Activated T-cell treated with anti-CD3 and anti-CD28 coated beads, Interleukin-2, amount 50 U/mL, for 4 hours (primary cell): ENCODE data around the gene MYO3B. TPM values are rescaled to one million over a fixed set of nuclear protein-coding genes. Genes with fewer than 3 reads are reported as not detected.
A peak's percentile ranks its signal among the peaks of the same experiment; 100 is the strongest.

Source experiments
- ATAC-seq, 2 donors: fragments of 200-7000 bp; cut with Tn5 transposase; one replicate each; pipeline ENCODE4 v1.10.0; 2021
- DNase-seq: peaks from one replicate; pipeline ENCODE4 v3.0.0-alpha.2; 2020
- H3K27me3 Mint-ChIP-seq: one replicate; pipeline ENCODE4 v1.8.0; 2021; ENCODE audit warnings: low read depth, mixed read lengths
- H3K36me3 Mint-ChIP-seq: one replicate; pipeline ENCODE4 v1.8.0; 2022; ENCODE audit warnings: mixed read lengths; ENCODE audit not compliant: insufficient read depth
- H3K4me1 Mint-ChIP-seq: one replicate; pipeline ENCODE4 v1.8.0; 2021; ENCODE audit warnings: low read depth, mixed read lengths
- H3K4me3 Mint-ChIP-seq: one replicate; pipeline ENCODE4 v1.8.0; 2021; ENCODE audit warnings: mild to moderate bottlenecking, moderate library complexity, mixed read lengths
- H3K9me3 Mint-ChIP-seq: one replicate; pipeline ENCODE4 v1.8.0; 2021; ENCODE audit warnings: mixed read lengths
- total RNA-seq, 3 donors: library from RNA; stranded (reverse); gene quantifications; one replicate each; pipeline ENCODE4 v1.2.1, GENCODE V29; 2021

Gene MYO3B
- total RNA-seq, 3 donors from 2014 or later, result 0.08 TPM

DNA sequence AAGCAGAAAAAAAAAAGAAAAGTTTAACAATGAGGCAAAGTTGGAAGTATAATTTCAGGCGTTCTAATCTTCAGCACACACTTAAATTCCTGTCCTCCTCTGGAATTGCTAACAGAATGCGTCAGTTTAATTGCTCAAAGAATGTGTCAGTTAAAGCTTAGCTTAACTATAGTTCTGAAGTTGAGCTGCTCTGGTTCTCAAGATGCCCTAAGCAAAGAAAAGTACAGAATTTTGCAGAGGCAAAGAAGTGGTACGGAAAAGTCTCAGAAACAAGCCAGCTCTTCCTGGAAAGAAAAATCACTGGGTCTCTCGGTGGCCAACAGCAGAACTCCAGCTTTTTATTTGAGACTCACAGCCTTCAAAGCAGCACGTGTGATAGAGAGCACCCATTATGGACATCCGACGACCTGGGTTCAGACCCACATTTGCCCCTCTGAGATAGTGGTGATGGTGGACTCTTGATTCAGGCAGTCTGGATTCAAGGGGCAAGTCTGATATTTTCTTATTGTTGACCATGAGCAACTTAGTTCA, 22.2 kb upstream of the MYO3B start:
- peaks cover 2% of the 10 kb centered on the region for H3K27me3 Mint-ChIP-seq
- H3K4me3 Mint-ChIP-seq, result no peak overlapping the region
- ATAC-seq, result no peak
- no peak for DNase-seq
- H3K36me3 Mint-ChIP-seq, result no peaks in the 10 kb centered on the region
- no peaks in the 10 kb centered on the region for H3K4me1 Mint-ChIP-seq
- H3K9me3 Mint-ChIP-seq, result no peaks in the 10 kb centered on the region

DNA sequence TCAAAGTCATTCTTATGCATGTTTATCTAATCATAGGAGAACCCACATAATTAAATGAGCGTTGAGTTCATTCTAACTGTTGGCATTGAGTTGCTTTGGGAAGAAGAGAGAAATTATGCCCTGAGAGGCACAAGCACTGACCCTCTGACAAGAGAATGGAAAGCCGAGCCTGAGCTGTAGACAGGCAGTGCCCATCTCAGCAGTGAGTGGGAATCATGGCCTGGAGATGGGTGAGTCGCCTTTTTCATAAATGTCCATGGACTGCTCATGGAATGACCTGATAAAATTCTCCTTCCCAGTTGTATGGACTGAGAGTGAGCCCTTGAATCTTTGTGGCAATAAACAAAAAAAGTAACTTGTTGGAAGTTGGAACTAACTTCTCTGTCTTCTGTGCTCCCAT, 21.4 kb upstream of the MYO3B start:
- no peak for DNase-seq
- no peaks in the 10 kb centered on the region for H3K4me1 Mint-ChIP-seq
- no peak overlapping the region for H3K4me3 Mint-ChIP-seq
- H3K27me3 Mint-ChIP-seq, result peaks cover 2% of the 10 kb centered on the region
- ATAC-seq, result no peak
- no peaks in the 10 kb centered on the region for H3K9me3 Mint-ChIP-seq
- H3K36me3 Mint-ChIP-seq, result no peaks in the 10 kb centered on the region

DNA sequence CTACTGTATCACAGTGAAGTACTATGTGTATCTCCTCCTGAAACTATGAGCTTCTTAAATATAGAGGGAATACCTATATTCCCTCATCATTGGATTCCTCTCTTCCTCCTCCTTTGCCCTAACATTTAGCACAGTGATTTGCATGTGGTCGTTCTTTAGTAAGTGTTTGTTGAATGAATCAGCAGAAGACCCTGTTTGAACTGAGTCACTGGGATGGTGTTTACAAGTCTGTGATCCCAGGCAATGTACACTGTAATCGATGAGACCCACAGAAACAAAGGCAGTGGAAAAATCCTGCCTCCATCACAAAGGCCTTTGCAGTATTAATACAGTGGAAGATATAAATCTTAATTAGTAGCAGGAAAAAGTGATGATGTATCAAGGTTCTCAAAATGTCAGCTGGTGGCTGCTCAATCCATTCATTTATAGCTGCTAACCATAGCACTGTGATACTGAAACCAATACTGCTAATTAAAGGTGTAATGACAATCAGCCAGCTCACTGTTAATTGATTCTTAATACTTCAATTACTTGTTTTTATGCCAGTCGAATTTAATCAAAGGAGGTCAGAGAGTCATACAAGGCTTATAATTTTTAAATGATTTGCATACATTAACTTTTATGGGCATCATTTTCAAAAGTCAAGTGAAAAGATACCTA, 20.8 kb upstream of the MYO3B start:
- Mint-ChIP-seq H3K4me3 (no peak overlapping the region), H3K9me3 (no peaks in the 10 kb centered on the region), H3K4me1 (no peaks in the 10 kb centered on the region), H3K27me3 (peaks cover 6% of the 10 kb centered on the region), H3K36me3 (no peaks in the 10 kb centered on the region)
- DNase-seq, result no peak
- no peak for ATAC-seq

DNA sequence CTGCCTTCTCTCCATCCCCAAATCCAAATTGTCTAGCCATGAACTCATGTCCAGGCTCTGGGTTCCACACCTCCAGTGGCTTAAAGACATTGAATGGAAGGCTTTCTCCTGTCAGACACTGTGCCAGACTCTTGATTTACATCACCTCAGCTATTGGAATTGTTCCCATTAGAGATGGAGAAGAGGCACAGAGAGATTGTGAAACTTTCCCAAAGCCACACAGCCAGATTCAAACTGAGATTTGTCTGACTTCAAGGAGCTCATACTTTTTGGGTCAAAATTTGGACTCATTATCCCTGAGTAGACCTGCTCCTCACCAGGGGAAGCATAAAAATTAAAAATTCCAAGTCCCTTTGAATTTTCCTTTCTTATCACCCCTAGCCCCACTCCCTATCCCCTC, 18.9 kb upstream of the MYO3B start:
- Mint-ChIP-seq H3K4me3 (no peak overlapping the region), H3K27me3 (peaks cover 13% of the 10 kb centered on the region), H3K9me3 (no peaks in the 10 kb centered on the region), H3K4me1 (no peaks in the 10 kb centered on the region), H3K36me3 (no peaks in the 10 kb centered on the region)
- ATAC-seq, result no peak
- DNase-seq, result no peak

DNA sequence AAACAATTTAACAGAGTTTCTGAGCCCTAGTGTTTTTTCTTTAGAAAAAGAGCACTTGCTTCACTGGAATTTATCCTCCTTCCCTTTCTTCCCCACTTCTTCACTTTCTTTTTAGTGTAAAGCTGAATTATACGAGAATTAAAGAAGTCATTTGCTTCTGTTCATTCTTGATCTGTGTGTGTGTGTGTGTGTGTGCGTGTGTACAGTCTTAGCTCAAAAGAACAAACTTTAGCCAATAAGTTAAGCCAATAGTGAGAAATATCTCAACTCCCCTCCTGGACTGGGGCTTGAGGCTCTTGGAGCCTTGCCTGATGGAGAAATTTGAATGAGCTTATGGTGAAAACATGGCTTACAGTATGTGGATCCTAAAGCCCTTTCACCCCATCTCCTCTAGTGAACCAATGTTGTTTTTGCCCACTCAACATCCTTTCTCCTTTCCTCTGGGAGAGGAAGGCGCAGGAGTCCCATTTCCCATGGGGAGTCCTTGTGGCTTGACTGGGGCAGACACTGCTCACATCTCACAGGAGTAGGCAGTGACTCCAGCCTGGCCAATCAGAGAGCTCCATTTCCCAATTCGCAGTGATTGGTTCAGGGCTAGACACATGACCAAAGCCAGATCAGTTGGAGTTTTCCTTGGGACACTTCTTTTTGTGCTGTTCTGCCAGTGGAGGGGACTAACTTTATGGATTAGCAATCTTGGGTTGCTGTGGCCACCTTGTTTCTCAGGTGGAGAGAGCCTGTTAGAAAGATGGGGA, 16.3 kb upstream of the MYO3B start:
- no peak for ATAC-seq
- H3K4me1 Mint-ChIP-seq, result no peaks in the 10 kb centered on the region

DNA sequence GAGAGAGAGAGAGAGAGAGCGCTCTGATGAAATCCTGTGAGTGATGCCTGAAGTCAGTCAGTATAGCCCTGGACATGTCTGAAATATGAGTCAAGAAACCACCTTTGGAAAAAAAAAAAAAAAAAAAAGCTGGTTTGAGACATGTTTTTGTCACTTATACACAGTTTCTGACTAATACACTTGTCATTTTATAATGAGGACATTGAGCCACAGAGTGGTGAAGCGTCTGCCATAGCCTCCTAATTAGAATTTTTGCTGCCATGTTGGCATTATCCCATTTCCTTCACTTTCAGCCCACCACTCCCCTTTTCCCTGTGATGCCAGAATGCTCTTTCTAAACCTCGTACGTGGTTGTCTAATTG, 15.7 kb upstream of the MYO3B start:
- Mint-ChIP-seq H3K9me3 (no peaks in the 10 kb centered on the region), H3K4me1 (no peaks in the 10 kb centered on the region), H3K36me3 (no peaks in the 10 kb centered on the region), H3K27me3 (peaks cover 11% of the 10 kb centered on the region), H3K4me3 (no peak overlapping the region)
- no peak for DNase-seq
- ATAC-seq, result peak; percentile 38 to 40

More for the DNA sequence above, 16.3 kb upstream of the MYO3B start:
- Mint-ChIP-seq H3K36me3 (no peaks in the 10 kb centered on the region), H3K27me3 (peaks cover 11% of the 10 kb centered on the region), H3K9me3 (no peaks in the 10 kb centered on the region), H3K4me3 (no peak overlapping the region)
- DNase-seq, result no peak

DNA sequence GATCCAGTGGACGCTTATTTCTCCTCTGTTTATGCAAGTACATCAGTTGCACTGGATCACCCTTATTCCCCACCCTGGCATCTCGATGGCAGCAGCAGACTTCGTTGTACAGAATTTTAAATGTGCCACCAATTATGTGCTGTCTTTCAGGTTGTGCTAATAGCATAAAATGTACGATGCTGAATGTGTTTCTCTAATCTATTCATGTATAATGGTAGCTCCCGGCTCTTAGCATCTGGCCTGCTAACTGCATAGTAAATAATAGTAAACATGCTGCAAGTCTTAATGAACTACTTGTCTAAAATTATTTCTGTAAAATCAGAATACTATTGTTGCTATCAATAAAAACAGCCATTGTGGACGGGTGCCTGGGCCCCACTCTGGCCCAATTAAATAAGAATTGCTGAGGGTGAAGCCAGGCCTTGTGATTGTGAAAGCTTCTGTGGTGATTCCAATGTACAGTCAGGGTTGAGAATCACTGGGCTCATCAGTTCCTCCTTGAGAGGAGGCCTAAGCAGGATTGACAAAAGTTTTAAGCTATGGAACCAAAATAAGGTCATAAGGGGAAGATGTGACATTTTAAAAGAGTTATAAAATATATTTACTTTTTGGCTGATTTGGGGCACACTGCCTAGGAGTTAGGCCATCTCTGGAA, 14.4 kb upstream of the MYO3B start:
- DNase-seq (no peak), ATAC-seq (no peak)
- Mint-ChIP-seq H3K36me3 (no peaks in the 10 kb centered on the region), H3K4me3 (no peak overlapping the region), H3K4me1 (no peaks in the 10 kb centered on the region), H3K9me3 (no peaks in the 10 kb centered on the region), H3K27me3 (peaks cover 11% of the 10 kb centered on the region)

DNA sequence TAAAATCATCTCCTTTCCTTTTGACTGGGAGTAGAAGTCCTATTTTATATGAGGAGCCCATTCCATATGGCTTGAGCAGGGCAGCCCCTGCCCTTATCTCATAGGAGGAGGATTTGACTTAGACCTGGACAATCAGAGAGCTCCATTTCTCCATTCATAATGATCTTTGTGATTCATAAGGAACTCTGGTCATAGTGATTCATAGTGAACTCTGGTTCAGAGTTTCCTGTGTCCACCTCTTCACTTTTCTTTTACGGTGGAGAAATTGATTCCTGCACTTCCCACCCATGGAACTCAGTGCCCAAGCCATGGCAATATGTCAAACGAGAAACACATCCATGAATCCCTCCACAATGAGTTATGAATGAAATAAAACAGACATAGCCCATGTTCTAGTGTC, 12.8 kb upstream of the MYO3B start:
- Mint-ChIP-seq H3K4me1 (no peaks in the 10 kb centered on the region), H3K27me3 (peaks cover 11% of the 10 kb centered on the region), H3K9me3 (no peaks in the 10 kb centered on the region), H3K36me3 (no peaks in the 10 kb centered on the region), H3K4me3 (no peak overlapping the region)
- ATAC-seq (no peak), DNase-seq (no peak)

DNA sequence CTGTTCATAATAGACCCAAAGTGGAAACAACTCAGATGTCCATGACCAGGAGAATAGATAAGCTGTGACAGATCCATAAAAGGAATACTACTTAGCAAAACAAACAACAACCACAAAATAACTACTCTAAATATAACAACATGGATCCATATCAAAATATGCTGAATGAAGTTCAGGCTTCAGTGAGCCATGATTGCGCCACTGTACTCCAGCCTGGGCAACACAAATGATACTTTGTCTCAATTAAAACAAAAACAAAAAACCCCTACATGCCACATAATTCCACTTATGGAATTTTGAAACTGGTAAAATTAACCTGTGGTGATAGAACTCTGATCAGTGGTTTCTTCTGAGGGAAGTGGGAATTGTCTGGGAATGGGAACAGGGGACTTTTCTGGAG, 11.2 kb upstream of the MYO3B start:
- no peaks in the 10 kb centered on the region for H3K4me1 Mint-ChIP-seq
- no peaks in the 10 kb centered on the region for H3K36me3 Mint-ChIP-seq
- no peak for DNase-seq
- no peak overlapping the region for H3K4me3 Mint-ChIP-seq
- H3K27me3 Mint-ChIP-seq, result peaks cover 15% of the 10 kb centered on the region
- no peak for ATAC-seq
- no peaks in the 10 kb centered on the region for H3K9me3 Mint-ChIP-seq

DNA sequence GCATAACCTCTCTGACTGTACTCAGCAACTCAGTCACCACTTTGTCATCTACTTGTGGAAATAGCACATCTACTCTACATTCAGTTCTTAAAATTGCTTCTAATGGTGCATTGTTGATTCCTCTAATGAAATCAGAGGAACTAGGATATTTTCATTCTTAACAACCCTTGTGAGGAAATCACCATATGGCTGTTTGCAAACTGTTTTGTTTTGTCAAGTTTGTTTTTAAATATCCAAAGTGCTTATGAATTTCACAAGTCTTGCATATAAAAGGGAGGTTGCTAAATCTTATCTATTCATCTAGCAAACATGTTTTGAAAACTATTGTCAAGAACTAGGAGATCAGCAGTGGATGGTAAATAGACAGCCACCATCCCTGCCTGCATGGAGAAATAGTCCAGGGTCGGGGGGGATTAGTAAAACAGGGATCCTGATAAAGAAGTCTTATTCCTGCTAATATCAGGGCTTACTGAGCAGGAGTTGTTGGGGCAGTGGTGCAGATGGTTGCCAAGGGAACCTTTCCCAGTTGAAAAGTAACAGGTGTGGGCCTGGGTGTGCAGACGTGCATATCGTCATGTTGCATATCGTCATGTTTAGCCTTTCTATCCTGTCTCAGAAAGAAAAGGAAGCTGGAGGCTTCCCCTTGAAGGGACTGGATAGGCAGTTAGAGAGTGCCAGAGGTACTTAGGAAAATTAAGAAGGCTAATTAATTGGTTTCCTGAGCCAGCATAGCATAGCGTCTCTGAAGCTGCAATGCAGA, 7.5 kb upstream of the MYO3B start:
- peaks cover 4% of the 10 kb centered on the region for H3K27me3 Mint-ChIP-seq
- H3K4me1 Mint-ChIP-seq, result no peaks in the 10 kb centered on the region
- no peak for DNase-seq
- ATAC-seq, result no peak
- H3K4me3 Mint-ChIP-seq, result no peak overlapping the region
- no peaks in the 10 kb centered on the region for H3K9me3 Mint-ChIP-seq
- no peaks in the 10 kb centered on the region for H3K36me3 Mint-ChIP-seq

DNA sequence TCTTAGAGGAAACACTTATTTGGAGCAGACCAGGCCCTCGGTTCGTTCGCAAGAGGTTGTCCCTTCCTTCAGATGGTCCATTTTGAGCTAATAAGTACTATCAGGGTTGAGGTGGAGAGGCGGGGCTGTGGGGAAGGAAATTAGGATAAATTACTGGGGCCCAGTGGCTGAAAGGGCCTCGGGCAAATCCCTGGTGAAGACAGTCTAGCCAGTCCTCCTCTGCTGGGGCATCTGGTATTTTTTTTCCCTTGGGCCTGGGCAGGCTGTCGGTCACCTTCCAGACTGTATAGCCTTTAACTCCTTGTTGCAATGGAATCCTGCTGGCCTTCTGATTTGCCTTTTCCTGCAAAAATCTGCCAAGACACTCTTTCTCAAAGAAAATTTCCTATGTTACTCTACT, 1.7 kb upstream of the MYO3B start:
- ATAC-seq (no peak), DNase-seq (no peak)
- no peaks in the 10 kb centered on the region for H3K9me3 Mint-ChIP-seq
- H3K27me3 Mint-ChIP-seq, result no peaks in the 10 kb centered on the region
- no peaks in the 10 kb centered on the region for H3K36me3 Mint-ChIP-seq
- no peak overlapping the region for H3K4me3 Mint-ChIP-seq
- peaks cover 3% of the 10 kb centered on the region for H3K4me1 Mint-ChIP-seq

DNA sequence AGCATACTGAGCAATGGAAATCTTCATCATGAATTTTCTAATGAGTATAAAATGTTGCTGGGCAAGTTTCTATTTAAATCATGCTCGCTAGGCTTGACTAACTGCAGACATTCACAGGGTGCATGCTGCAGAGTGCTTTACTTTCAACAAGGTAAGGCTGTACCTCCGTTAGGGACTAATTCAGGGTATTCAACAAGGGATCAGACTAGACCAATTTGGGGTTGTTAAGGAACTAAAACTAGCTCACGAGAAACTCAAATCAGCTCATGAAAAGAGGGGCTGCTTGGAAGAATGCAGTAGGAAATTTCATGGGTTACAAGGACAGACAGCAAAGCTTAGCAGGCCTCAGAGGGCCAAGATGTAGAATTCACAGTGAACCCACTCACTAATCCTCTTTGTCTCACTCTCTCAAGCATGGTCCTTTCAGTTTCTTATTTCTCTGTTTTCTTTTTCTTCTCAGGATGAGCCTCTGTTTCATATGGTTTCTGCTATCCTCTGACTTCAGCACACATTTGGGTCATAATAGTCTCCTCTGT, 2.2 kb downstream of the MYO3B start:
- ATAC-seq (no peak), DNase-seq (no peak)
- Mint-ChIP-seq H3K4me3 (no peak overlapping the region), H3K27me3 (no peaks in the 10 kb centered on the region), H3K4me1 (peaks cover 3% of the 10 kb centered on the region), H3K9me3 (peaks cover 2% of the 10 kb centered on the region), H3K36me3 (no peaks in the 10 kb centered on the region)

DNA sequence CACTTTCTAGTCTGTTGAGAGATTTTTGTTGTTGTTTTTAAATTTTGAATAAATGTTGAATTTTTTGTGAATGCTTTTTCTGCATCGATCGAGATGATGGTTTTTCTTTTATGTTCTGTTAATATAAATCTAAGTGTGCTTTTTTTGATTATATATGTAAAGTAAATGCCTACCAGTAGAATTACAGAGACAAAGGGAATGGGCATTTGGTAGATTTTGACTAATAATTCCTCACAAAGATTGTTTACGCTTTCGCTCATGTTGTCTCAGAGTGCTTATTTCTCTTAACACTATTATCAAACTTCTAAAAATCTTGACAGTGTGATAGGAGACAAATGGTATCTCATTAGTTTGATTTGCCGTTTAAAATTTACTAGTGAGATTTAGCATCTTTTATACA, 3.7 kb downstream of the MYO3B start:
- Mint-ChIP-seq H3K9me3 (peaks cover 10% of the 10 kb centered on the region), H3K36me3 (no peaks in the 10 kb centered on the region), H3K4me3 (no peak overlapping the region), H3K4me1 (peaks cover 3% of the 10 kb centered on the region), H3K27me3 (no peaks in the 10 kb centered on the region)
- ATAC-seq (no peak), DNase-seq (no peak)

DNA sequence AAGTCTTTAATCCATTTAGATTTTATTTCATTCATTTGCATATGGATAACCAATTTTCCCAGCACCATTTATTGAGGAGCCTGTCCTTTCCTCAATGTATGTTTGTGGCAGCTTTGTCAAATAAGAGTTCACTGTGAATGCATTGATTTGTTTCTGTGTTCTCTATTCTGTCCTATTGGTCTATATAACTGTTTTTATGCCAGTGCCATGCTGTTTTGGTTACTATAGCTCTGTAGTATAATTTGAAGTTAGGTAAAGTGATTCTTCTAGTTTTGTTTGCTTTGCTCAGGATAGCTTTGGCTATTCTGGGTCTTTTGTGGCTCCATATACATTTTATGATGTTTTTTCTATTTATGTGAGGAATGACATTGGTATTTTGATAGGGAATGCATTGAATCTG, 7.4 kb downstream of the MYO3B start:
- no peak overlapping the region for H3K4me3 Mint-ChIP-seq

More for the DNA sequence above, 7.4 kb downstream of the MYO3B start:
- Mint-ChIP-seq H3K4me1 (no peaks in the 10 kb centered on the region), H3K27me3 (no peaks in the 10 kb centered on the region), H3K9me3 (peaks cover 28% of the 10 kb centered on the region), H3K36me3 (no peaks in the 10 kb centered on the region)
- no peak for DNase-seq
- ATAC-seq, result no peak
